ENCODE results near the gene MAU2.
A peak's percentile ranks its signal among the peaks of the same experiment; 100 is the strongest.

Gene MAU2

DNA sequence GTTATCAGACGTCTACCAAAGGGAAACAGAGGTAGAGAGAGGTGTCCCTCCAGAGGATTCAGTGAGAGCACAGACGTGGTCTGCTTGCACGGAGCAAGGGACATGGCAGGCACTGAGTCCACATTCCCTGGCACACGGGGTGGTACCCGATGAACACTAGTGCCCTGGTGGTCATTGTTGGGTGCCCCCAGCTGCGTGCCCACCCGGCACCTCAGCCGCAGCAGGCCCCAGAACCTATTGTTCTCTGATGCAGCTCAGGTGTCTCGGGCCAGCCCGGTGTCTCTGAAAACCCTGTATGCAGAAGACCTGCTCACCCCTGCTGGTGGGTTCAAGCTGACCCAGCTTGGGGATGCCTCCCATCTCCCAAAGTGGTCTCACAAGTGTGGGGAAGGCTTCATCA is 12.3 kb upstream of the MAU2 start:
- DNase-seq = no peak

- no peak for DNase-seq
Measured at GRCh38 chr19:19315444-19315843, 5.2 kb upstream of the MAU2 start.

DNA sequence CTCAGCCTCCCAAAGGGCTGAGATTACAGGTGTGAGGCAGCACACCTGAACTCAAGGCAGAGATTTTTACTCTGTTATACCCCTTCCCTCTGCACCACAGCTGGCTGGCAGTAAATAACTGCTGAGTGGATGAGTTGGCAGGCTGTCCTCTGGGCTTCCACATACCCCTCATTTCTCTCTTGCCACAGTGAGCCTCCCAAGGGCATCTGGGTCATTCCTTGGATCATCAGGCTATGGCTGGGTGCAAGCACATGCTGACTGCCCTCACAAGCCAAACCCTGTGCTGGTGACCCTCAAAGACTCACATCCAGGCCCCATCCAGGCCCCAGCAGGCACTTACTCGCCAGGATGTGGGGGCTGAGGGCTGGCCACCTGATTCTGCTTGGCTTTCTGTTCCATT is 4.5 kb upstream of the MAU2 start:
- DNase-seq = no peak

DNA sequence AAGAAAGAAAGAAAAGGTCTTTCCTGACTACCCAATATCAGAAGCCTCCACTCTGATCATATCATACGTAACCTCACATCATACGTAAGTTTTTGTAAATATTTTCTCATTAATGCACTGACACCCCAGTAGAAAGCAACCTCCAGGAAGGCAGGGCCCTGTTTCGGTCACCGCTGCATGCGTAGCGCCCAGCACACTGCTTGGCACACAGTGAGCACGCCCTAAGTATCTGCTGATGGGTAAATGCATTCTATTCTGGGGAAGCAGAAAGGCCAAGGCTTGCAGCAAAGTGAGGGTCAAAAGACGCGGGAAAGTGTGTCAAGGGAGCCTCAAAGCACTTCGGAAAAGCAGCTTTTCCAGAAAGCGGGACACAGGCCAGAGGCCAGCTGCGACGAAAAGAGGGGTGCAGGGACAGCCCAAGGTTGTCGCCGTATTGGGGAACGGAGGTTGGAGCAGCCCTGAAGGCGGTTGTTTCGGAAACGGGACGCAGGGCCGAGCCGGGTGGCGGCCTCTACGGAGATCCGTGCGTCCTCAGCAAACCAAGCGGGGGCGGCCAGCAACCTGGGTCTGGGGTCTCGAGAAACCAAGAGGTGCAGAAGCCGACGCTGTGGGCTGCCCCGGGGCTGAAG is 783 bp upstream of the MAU2 start:
- no peak for DNase-seq

- no peak for DNase-seq
Measured at GRCh38 chr19:19321141-19321577, 530 bp downstream of the MAU2 start.

DNA sequence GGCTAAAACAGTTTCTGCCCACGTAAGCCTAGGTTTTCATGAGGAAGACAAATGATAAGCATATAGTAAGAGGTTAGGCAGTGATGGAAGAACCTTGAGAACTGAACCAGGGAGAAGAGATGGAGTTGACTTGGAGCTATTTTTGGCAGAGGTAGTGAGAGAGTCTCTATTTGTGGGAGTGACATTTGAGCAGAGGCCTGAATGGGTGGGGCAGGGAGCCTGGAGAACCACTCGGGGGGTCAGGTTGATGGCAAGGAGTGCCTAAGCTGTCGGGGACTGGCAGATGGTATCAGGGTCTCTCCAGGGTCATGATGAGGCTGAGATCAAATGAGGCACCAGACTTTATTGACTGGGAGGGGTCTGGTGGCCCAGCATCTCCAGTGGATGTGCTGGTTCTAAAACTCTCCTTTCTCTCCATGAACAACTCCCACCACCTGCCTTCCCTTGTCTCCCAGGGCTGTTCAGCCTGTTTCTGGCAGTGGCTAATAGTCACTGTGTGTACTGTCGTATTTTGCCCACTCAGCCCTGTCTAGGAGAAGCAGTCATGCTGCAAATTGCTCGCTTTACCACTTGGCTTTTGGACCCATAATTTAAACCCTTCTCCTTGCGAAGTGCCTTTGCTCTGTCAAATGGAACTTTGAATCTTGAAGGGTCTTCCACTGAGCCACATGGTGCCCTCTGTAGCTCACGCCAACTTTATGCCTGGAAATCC is 3.6 kb downstream of the MAU2 start:
- no peak for DNase-seq

DNA sequence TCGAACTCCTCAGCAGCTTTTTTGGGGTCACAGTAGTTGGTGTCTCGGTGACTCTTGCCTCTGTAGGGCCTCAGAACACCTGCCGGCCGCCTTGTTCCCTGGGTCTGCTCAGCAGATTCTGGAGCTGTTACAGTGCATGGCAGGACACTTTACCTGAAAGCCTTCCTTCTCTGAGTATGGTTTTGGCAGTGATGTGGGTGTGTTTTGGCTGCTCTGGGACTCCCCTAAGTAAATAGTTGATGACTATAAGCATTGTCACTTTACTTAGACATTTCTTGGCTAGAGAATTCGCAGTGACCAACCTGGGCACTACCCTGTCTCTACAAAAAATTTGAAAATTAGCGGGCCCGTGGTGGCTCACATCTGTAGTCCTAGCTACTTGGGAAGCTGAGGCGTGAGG is 7.0 kb downstream of the MAU2 start:
- DNase-seq = no peak

- peak in 1 of 5 donors; percentile 63 for DNase-seq
Measured at GRCh38 chr19:19329126-19329525, 8.5 kb downstream of the MAU2 start.

DNA sequence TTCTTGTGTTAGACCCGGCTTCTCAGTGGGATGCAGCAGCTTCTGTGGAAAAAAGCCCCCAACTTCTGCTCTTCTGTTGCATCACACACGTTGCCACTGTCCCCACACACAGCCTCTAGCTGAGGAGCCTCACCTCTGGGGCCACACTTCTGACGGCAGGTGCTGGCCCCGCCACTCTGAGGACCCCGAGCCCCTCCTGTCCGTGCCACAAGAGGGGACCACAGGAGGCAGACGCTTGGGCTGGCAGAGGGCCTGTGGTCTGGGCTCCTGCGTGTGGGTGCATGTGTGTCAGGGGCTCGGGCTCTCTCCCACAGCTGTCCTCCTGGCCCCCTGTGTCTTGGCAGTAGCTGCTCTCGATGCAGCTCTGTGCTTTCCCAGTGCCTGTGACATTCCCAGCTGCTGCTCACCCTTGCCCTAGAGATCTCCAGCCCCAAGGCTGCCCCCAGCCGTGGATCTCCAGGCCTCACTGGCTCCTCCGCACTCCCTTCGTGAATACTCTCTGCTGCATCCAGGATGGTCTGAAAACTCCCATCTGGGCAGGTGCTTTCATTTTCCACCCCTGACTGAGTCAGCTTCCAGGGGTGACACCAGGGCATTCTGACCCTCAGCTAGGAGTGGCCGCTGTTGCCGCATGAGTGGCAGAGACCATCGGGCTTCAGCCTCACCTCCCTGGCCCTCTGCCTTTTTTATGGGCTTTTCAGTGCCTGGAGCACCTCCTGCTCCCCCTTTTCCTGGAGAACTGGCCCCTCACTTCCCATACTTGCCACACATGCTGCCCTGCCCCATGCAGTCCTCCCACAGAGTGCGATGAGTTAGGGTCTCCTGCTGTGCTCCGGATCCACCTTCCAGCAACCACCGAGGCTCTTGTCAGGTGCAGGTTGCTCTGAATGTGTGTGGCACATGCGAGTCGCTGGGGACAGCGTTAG is 13.7 kb downstream of the MAU2 start:
- DNase-seq = no peak

DNA sequence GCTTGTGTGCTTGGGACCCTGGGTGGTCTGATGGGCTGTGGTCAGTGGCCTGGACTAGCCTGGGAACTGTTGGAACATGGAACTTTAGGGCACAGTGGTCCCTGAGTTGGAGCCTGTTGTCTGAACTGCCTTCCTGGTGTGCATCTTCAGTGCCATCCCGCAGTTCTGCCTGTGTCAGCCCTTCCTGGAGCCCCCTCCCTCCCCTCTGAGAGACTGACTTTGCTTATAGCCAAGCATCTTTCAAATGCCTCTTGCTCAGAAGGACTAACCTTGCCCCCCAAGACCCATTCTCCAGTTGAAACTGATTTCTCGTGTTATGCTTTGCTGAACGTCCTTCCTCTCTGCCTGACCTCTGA is 14.3 kb downstream of the MAU2 start:
- no peak for DNase-seq

GRCh38 chr19:19335408-19336158 is 15.0 kb downstream of the MAU2 start:
- no peak for DNase-seq

DNA sequence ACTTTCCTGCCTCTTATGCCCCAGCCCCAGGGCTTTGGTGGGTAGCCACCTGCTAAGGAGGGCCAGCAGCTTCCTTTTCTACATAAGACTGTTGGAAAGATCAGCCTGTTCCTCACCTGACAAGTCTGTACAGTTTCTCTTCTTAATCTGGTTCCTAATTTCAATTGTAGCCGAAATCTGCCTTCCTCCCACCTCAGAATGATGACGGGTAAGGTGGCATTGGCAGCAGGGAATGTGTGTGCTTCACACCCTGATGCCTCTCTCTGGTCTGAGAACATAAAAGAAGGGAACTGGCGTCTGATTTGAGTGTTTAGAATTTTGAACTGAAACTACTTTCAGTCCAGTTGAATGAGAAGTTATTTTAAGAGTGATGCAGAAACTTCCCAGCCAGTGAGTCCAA is 16.0 kb downstream of the MAU2 start:
- DNase-seq = no peak

- DNase-seq = no peak
Measured at GRCh38 chr19:19337120-19337519, 16.5 kb downstream of the MAU2 start.

DNA sequence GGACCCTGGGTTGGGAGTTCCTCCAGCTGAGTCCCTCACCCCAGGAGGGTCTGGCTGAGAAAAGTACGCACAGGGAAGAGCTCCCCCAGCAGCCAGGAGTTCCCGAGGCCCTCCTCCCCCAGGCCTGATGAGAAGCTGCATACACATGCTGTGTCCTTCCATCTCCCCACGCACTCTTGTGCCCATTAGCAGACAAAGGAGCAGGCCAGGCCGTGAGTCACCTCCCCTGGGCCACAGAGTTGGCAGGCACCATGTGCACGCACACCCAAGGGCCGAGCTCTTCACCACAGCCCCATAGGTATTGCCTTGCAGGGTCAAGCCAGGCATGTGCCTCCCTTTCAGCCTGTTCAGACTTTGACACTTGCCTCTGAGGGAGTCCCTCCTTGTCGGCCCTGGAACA is 17.5 kb downstream of the MAU2 start:
- no peak for DNase-seq

DNA sequence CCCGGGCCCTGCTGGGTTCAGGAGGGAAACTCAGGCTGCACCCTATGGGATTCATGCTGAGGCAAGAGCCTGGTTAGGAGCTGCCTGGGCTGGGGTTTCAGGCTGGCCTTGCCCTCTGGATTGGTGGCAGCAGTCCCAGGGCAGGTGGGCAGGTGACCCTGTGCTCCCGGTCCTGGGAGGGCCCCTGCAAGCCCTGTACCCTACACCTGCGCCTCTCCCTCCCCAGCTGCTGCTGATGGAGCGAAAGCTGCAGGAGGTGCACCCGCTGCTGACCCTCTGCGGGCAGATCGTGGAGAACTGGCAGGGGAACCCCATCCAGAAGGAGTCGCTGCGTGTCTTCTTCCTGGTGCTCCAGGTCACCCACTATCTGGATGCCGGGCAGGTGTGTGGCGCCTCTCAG is 20.4 kb downstream of the MAU2 start:
- no peak for DNase-seq

GRCh38 chr19:19342086-19343015 is 21.7 kb downstream of the MAU2 start:
- no peak for DNase-seq

GRCh38 chr19:19343016-19343362 is 22.4 kb downstream of the MAU2 start:
- DNase-seq = no peak

DNA sequence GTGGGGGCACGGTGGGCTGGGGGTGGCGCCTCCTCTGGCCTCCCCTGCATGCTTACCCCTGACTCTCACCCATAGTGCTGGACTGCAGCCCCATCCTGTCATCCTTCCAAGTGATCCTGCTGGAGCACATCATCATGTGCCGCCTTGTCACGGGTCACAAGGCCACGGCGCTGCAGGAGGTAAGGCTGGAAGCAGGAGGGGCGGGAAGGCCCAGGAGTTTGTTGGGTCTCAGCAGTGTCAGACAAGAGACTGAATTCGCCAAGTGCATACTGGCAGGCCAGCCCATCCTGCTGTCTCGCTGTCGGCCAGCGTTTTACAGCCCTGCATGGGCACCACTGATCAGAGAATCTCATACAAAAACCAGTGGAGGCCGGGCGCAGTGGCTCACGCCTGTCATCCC is 23.1 kb downstream of the MAU2 start:
- DNase-seq = no peak

- no peak for DNase-seq
Measured at GRCh38 chr19:19345232-19345631, 24.6 kb downstream of the MAU2 start.

- no peak for DNase-seq
Measured at GRCh38 chr19:19345970-19346369, 25.3 kb downstream of the MAU2 start.

GRCh38 chr19:19347401-19348110 is 26.9 kb downstream of the MAU2 start:
- DNase-seq = no peak
